HG02759 (cell line): ENCODE data around the gene LILRB3.
A peak's percentile ranks its signal among the peaks of the same experiment; 100 is the strongest.

ENCODE experiments used
- ATAC-seq: cut with Tn5 transposase; IDR thresholded peaks from one replicate; pipeline ENCODE4 v1.9.1; 2021; ENCODE audit warnings: mild to moderate bottlenecking, moderate library complexity; ENCODE audit not compliant: unreplicated experiment

Gene LILRB3

GRCh38 chr19:54169149-54169740 lies 53.6 kb downstream of the LILRB3 start:
- ATAC-seq = no peak

- ATAC-seq = peak; percentile 70
Observed at GRCh38 chr19:54168174-54168917, 54.5 kb downstream of the LILRB3 start.
